ENCODE results near the gene AMELX. TPM values are rescaled to one million over a fixed set of nuclear protein-coding genes. Genes with fewer than 3 reads are reported as not detected.

The AMELX gene
- total and polyA plus RNA-seq, 2 of the 13 experiments (the other 11 are each of a cell fraction or from before 2014, with no cell fraction given): not detected

GRCh38 chrX:11272290-11272689 lies 20.9 kb upstream of the AMELX start:
- Histone ChIP-seq H3K36me3 (replicated peaks in 1 of 2; ENCODE audit: control insufficient read depth in 1 of 2, insufficient read depth in 2 of 2, low read length in 2 of 2) (no peaks in the 10 kb centered on the region), H2AFZ (ENCODE audit: low read length) (no peak overlapping the region), H3K79me2 (ENCODE audit: insufficient read depth, low read length) (no peaks in the 10 kb centered on the region), H3K4me2 (ENCODE audit: low read depth, low read length) (no peak overlapping the region), H3K27me3 (ENCODE audit: control insufficient read depth in 1 of 2, insufficient read depth in 2 of 2, low read length in 2 of 2) (no peaks in the 10 kb centered on the region), H3K9me3 (ENCODE audit: low read length) (no peaks in the 10 kb centered on the region), H3K9ac (ENCODE audit: insufficient read depth, low read depth, low read length) (no peak overlapping the region), H3K27ac (ENCODE audit: extremely low read length, insufficient read depth, low read length) (no peak overlapping the region), H3K4me3 (replicated peaks in 1 of 3; ENCODE audit: insufficient read depth in 1 of 3, low read depth in 2 of 3, low read length in 3 of 3) (no peak overlapping the region), H4K20me1 (ENCODE audit: insufficient read depth, low read length) (no peaks in the 10 kb centered on the region), H3K4me1 (ENCODE audit: insufficient read depth, low read length) (peaks cover 12% of the 10 kb centered on the region; the same call in 1 of the 2 replicates)
- TF ChIP-seq ZNF652 (CRISPR knock-in tag; IDR thresholded peaks at IDR 0.05; ENCODE audit: borderline replicate concordance, low read depth) (no peak), MIER2 (CRISPR knock-in tag; IDR thresholded peaks at IDR 0.05) (no peak), THAP8 (CRISPR knock-in tag; IDR thresholded peaks at IDR 0.05; ENCODE audit: borderline replicate concordance) (no peak), CENPBD1 (CRISPR knock-in tag; IDR thresholded peaks at IDR 0.05; ENCODE audit: borderline replicate concordance, low read depth) (no peak), NFIB (CRISPR knock-in tag; IDR thresholded peaks at IDR 0.05; ENCODE audit: borderline replicate concordance) (no peak), ZMYM2 (CRISPR knock-in tag; IDR thresholded peaks at IDR 0.05) (no peak), NR2F6 (IDR thresholded peaks at IDR 0.05) (no peak), NR2F6 (CRISPR knock-in tag; IDR thresholded peaks at IDR 0.05) (no peak), MYPOP (CRISPR knock-in tag; IDR thresholded peaks at IDR 0.05) (no peak), ZNF24 (IDR thresholded peaks at IDR 0.05) (no peak), FOSL1 (CRISPR knock-in tag; IDR thresholded peaks at IDR 0.05; ENCODE audit: borderline replicate concordance) (no peak), MIER3 (CRISPR knock-in tag; IDR thresholded peaks at IDR 0.05; ENCODE audit: borderline replicate concordance) (no peak)
- intact Hi-C loops (cut with micrococcal nuclease; ENCODE audit: unreplicated experiment) (no loop called here), in situ Hi-C loops (cut with HindIII; ENCODE audit: extremely low pct_ligation_motif_present, low pct_unique_long_range_greater_than_20kb) (no loop called here)
- DNase-seq (ENCODE audit: low spot score) (no peak), ATAC-seq (no peak), FAIRE-seq (no peak)
- ChIA-PET POLR2A (no interaction called here), CTCF (ENCODE audit: low intra/inter-chr PET ratio, low total read pairs) (no interaction called here)
- BruUV-seq (replicated peaks): no TSS peak
- 28% methylated on average over 2 of the region's 2 CpGs for WGBS (ENCODE audit: low lambda C conversion rate)
